Karpas-422 (cell line): Measurements from ENCODE around the gene PTGES. TPM values are rescaled to one million over a fixed set of nuclear protein-coding genes. Genes with fewer than 3 reads are reported as not detected.

Experiments
- DNase-seq: peaks from one replicate; pipeline ENCODE4 v3.0.0-alpha.2; 2015
- H2AFZ ChIP-seq: fragments of 200-600 bp; sonication (generic); 2 replicates; pipeline ENCODE4 v1.6.1; 2014; ENCODE audit warnings: antibody characterized with exemption, low read length, mixed read lengths
- H3K27ac ChIP-seq: fragments of 200-600 bp; sonication (generic); 2 replicates; pipeline ENCODE4 v1.5.1; 2014; ENCODE audit warnings: mild to moderate bottlenecking, low read length, moderate library complexity
- H3K27me3 ChIP-seq: fragments of 200-600 bp; sonication (generic); 2 replicates; pipeline ENCODE4 v1.6.1; 2014; ENCODE audit warnings: low read length, mixed read lengths
- H3K36me3 ChIP-seq: fragments of 200-600 bp; sonication (generic); 2 replicates; pipeline ENCODE4 v1.6.1; 2014; ENCODE audit warnings: low read length, mixed read lengths; ENCODE audit not compliant: insufficient read depth
- H3K4me1 ChIP-seq: fragments of 200-600 bp; sonication (generic); 2 replicates; pipeline ENCODE4 v1.6.1; 2014; ENCODE audit warnings: mild to moderate bottlenecking, low read length, mixed read lengths
- H3K4me2 ChIP-seq: fragments of 200-600 bp; sonication (generic); 2 replicates; pipeline ENCODE4 v1.6.1; 2014; ENCODE audit warnings: low read length, low read depth, mild to moderate bottlenecking; ENCODE audit not compliant: poor library complexity, severe bottlenecking
- H3K4me3 ChIP-seq: fragments of 200-600 bp; sonication (generic); 2 replicates; pipeline ENCODE4 v1.5.1; 2014; ENCODE audit warnings: mild to moderate bottlenecking, antibody characterized with exemption, low read length, mixed read lengths
- H3K79me2 ChIP-seq: fragments of 200-600 bp; sonication (generic); 2 replicates; pipeline ENCODE4 v1.6.1; 2014; ENCODE audit warnings: mild to moderate bottlenecking, low read length, mixed read lengths
- H3K9ac ChIP-seq: fragments of 200-600 bp; sonication (generic); 2 replicates; pipeline ENCODE4 v1.6.0; 2014; ENCODE audit warnings: low read length
- H3K9me2 ChIP-seq: fragments of 200-600 bp; sonication (generic), shearing (Covaris generic); replicated peaks from 2 replicates; pipeline ENCODE4 v1.6.0; 2014; ENCODE audit warnings: mild to moderate bottlenecking, low read length, moderate library complexity; ENCODE audit not compliant: insufficient read depth
- H3K9me3 ChIP-seq: fragments of 300-700, 200-600 bp; sonication (generic); 2 replicates; pipeline ENCODE4 v1.6.1; 2014; ENCODE audit warnings: low read length, mixed read lengths
- H4K20me1 ChIP-seq: fragments of 200-600 bp; sonication (generic); 2 replicates; pipeline ENCODE4 v1.6.1; 2014; ENCODE audit warnings: mild to moderate bottlenecking, antibody characterized with exemption, low read length, low read depth; ENCODE audit not compliant: insufficient read depth
- total RNA-seq: library from RNA; depleted of rRNA; stranded (reverse); fragments of >200 nt; shearing (Covaris generic); gene quantifications from 2 replicates; pipeline ENCODE4 v1.2.3, GENCODE V29; 2014; ENCODE audit warnings: low replicate concordance

The PTGES gene
- total RNA-seq, 1 experiment from 2014 or later = not detected

- H3K27ac ChIP-seq = no peak overlapping the region
- H3K9me2 ChIP-seq = no peaks in the 10 kb centered on the region
- H3K27me3 ChIP-seq = no peaks in the 10 kb centered on the region
- H3K4me1 ChIP-seq = no peaks in the 10 kb centered on the region
- H3K79me2 ChIP-seq = no peaks in the 10 kb centered on the region
- no peaks in the 10 kb centered on the region for H3K9me3 ChIP-seq
- no peak for DNase-seq
- H3K4me3 ChIP-seq = no peak overlapping the region
- no peak overlapping the region for H3K4me2 ChIP-seq
- no peak overlapping the region for H2AFZ ChIP-seq
- H3K36me3 ChIP-seq = no peaks in the 10 kb centered on the region
- no peaks in the 10 kb centered on the region for H4K20me1 ChIP-seq
- H3K9ac ChIP-seq = no peak overlapping the region
Observed at GRCh38 chr9:129745200-129745599, 7.6 kb downstream of the PTGES start.

GRCh38 chr9:129740666-129741464 is 12.0 kb downstream of the PTGES start:
- H3K9ac ChIP-seq = no peak overlapping the region
- H3K9me3 ChIP-seq = no peaks in the 10 kb centered on the region
- no peak overlapping the region for H3K27ac ChIP-seq
- no peaks in the 10 kb centered on the region for H4K20me1 ChIP-seq
- no peak overlapping the region for H3K4me2 ChIP-seq
- H3K36me3 ChIP-seq = no peaks in the 10 kb centered on the region
- H3K27me3 ChIP-seq = no peaks in the 10 kb centered on the region
- H3K4me1 ChIP-seq = 0 out of 2 replicates have a peak, but pooled peaks cover 4% of the 10 kb centered on the region
- H2AFZ ChIP-seq = no peak overlapping the region
- no peaks in the 10 kb centered on the region for H3K9me2 ChIP-seq
- H3K4me3 ChIP-seq = no peak overlapping the region
- no peaks in the 10 kb centered on the region for H3K79me2 ChIP-seq
- DNase-seq = no peak

- Histone ChIP-seq H3K4me1 (0 out of 2 replicates have a peak, but pooled peaks cover 4% of the 10 kb centered on the region), H3K4me3 (no peak overlapping the region), H3K9me2 (no peaks in the 10 kb centered on the region), H3K79me2 (no peaks in the 10 kb centered on the region), H3K27me3 (no peaks in the 10 kb centered on the region), H3K9ac (no peak overlapping the region), H3K36me3 (no peaks in the 10 kb centered on the region), H3K27ac (no peak overlapping the region), H4K20me1 (no peaks in the 10 kb centered on the region), H3K9me3 (no peaks in the 10 kb centered on the region), H2AFZ (no peak overlapping the region), H3K4me2 (no peak overlapping the region)
- no peak for DNase-seq
Observed at GRCh38 chr9:129740174-129740573, 12.7 kb downstream of the PTGES start.

GRCh38 chr9:129739432-129739831 is 13.4 kb downstream of the PTGES start:
- Histone ChIP-seq H3K9me3 (no peaks in the 10 kb centered on the region), H3K4me3 (no peak overlapping the region), H3K27me3 (no peaks in the 10 kb centered on the region), H3K4me2 (no peak overlapping the region), H3K4me1 (0 out of 2 replicates have a peak, but pooled peaks cover 4% of the 10 kb centered on the region), H4K20me1 (no peaks in the 10 kb centered on the region), H3K36me3 (no peaks in the 10 kb centered on the region), H3K9me2 (no peaks in the 10 kb centered on the region), H3K79me2 (no peaks in the 10 kb centered on the region), H3K9ac (no peak overlapping the region), H2AFZ (no peak overlapping the region), H3K27ac (no peak overlapping the region)
- no peak for DNase-seq

GRCh38 chr9:129737479-129738274 is 15.2 kb downstream of the PTGES start:
- H3K9me2 ChIP-seq = no peaks in the 10 kb centered on the region
- no peak overlapping the region for H2AFZ ChIP-seq
- 0 out of 2 replicates have a peak, but pooled peaks cover 4% of the 10 kb centered on the region for H3K4me1 ChIP-seq
- H3K9ac ChIP-seq = peak overlapping the region; percentile 59
- H3K27ac ChIP-seq = no peak overlapping the region
- no peaks in the 10 kb centered on the region for H3K79me2 ChIP-seq
- peak overlapping the region; percentile 55 for H3K4me2 ChIP-seq
- no peaks in the 10 kb centered on the region for H4K20me1 ChIP-seq
- DNase-seq = peak; percentile 90
- H3K27me3 ChIP-seq = no peaks in the 10 kb centered on the region
- no peaks in the 10 kb centered on the region for H3K36me3 ChIP-seq
- H3K4me3 ChIP-seq = peak overlapping the region; percentile 50; the same call in 1 of the 2 replicates
- no peaks in the 10 kb centered on the region for H3K9me3 ChIP-seq

GRCh38 chr9:129736334-129736733 is 16.5 kb downstream of the PTGES start:
- H2AFZ ChIP-seq = no peak overlapping the region
- H3K79me2 ChIP-seq = no peaks in the 10 kb centered on the region
- no peak overlapping the region for H3K9ac ChIP-seq
- H3K4me3 ChIP-seq = no peak overlapping the region
- H3K4me1 ChIP-seq = 0 out of 2 replicates have a peak, but pooled peaks cover 4% of the 10 kb centered on the region
- no peaks in the 10 kb centered on the region for H4K20me1 ChIP-seq
- DNase-seq = no peak
- no peak overlapping the region for H3K27ac ChIP-seq
- no peaks in the 10 kb centered on the region for H3K36me3 ChIP-seq
- H3K9me3 ChIP-seq = no peaks in the 10 kb centered on the region
- H3K4me2 ChIP-seq = no peak overlapping the region
- H3K27me3 ChIP-seq = no peaks in the 10 kb centered on the region
- no peaks in the 10 kb centered on the region for H3K9me2 ChIP-seq

GRCh38 chr9:129735546-129735945 is 17.3 kb downstream of the PTGES start:
- H3K9me3 ChIP-seq = no peaks in the 10 kb centered on the region
- no peaks in the 10 kb centered on the region for H4K20me1 ChIP-seq
- H3K4me1 ChIP-seq = 0 out of 2 replicates have a peak, but pooled peaks cover 4% of the 10 kb centered on the region
- no peak overlapping the region for H2AFZ ChIP-seq
- no peaks in the 10 kb centered on the region for H3K36me3 ChIP-seq
- no peak for DNase-seq
- no peak overlapping the region for H3K9ac ChIP-seq
- no peak overlapping the region for H3K27ac ChIP-seq
- no peaks in the 10 kb centered on the region for H3K27me3 ChIP-seq
- no peaks in the 10 kb centered on the region for H3K79me2 ChIP-seq
- H3K4me3 ChIP-seq = no peak overlapping the region
- no peak overlapping the region for H3K4me2 ChIP-seq
- H3K9me2 ChIP-seq = no peaks in the 10 kb centered on the region

- Histone ChIP-seq H3K9me3 (no peaks in the 10 kb centered on the region), H3K27me3 (no peaks in the 10 kb centered on the region), H3K4me2 (no peak overlapping the region), H3K9ac (no peak overlapping the region), H2AFZ (no peak overlapping the region), H3K79me2 (no peaks in the 10 kb centered on the region), H3K36me3 (no peaks in the 10 kb centered on the region), H3K4me3 (no peak overlapping the region), H3K9me2 (no peaks in the 10 kb centered on the region), H3K4me1 (0 out of 2 replicates have a peak, but pooled peaks cover 4% of the 10 kb centered on the region), H3K27ac (no peak overlapping the region), H4K20me1 (no peaks in the 10 kb centered on the region)
- DNase-seq = no peak
Observed at GRCh38 chr9:129733632-129733953, 19.2 kb downstream of the PTGES start.
